Measurements from ENCODE around the gene TSPO. TPM values are rescaled to one million over a fixed set of nuclear protein-coding genes. Genes with fewer than 3 reads are reported as not detected.

The TSPO gene
- polyA plus RNA-seq, 4 donors: 6.6 to 375 (median 242) TPM

DNA sequence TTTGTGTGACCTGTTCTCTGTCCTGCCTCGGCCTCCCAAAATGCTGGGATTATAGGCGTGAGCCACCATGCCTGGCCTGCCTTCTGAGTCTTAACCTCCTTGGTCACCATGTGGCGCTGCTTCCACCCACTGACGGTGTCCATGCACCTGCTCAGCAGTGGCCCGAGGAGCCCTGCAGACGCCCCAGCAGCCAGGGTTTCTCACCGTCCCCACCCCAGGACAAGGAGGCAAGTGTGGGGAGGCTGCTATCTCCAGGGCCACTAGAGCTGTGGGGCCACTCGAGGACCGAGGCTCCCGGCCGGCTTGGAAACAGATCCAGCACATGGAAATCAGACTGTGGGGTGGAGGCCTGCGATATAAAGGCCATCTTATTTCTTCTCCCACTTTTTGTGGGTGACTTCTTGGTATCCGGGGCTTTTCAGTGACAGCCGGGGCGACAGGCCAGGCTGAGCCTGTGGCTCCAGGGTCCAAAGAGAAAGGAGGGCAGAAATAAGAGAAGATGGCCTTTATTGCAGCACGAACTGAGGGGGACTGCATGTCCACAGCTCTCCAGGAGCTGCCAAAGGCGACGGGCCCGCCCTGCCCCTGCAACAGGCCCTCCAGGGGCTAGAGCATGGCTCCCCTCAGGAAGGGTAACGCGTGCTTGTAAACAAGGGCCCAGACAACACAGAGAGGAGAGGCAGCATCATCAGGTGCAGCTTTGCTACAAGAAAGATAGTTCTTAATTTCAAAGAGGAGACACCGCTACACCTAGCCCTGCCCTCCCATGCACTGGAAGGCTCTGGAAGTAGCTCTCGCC lies 15.0 kb downstream of the TSPO start:
- Histone ChIP-seq H3K27ac (ENCODE audit: low read depth in 1 of 3, low read length in 2 of 3) (no peak overlapping the region), H3K36me3 (ENCODE audit: control insufficient read depth in 3 of 3, insufficient read depth in 2 of 3, low read depth in 1 of 3, low read length in 3 of 3) (peaks cover 0 to 51% (median 4%) of the 10 kb centered on the region in 3 donors), H3K27me3 (ENCODE audit: control insufficient read depth in 3 of 3, insufficient read depth in 3 of 3, low read length in 3 of 3) (peaks cover 0 to 9% (median 0%) of the 10 kb centered on the region in 3 donors), H3K9me3 (ENCODE audit: control insufficient read depth in 2 of 2, insufficient read depth in 1 of 2, low read depth in 1 of 2, low read length in 1 of 2) (no peaks in the 10 kb centered on the region), H3K4me1 (ENCODE audit: control insufficient read depth in 3 of 3, insufficient read depth in 2 of 3, low read depth in 1 of 3, low read length in 2 of 3) (no peaks in the 10 kb centered on the region), H3K4me3 (ENCODE audit: low read depth in 1 of 3, low read length in 3 of 3) (no peak overlapping the region)
- no peak for DNase-seq
- FAIRE-seq: no peak
- 87 to 95% (median 89%) methylated on average over 23 of the region's 23 CpGs for WGBS, 3 donors

DNA sequence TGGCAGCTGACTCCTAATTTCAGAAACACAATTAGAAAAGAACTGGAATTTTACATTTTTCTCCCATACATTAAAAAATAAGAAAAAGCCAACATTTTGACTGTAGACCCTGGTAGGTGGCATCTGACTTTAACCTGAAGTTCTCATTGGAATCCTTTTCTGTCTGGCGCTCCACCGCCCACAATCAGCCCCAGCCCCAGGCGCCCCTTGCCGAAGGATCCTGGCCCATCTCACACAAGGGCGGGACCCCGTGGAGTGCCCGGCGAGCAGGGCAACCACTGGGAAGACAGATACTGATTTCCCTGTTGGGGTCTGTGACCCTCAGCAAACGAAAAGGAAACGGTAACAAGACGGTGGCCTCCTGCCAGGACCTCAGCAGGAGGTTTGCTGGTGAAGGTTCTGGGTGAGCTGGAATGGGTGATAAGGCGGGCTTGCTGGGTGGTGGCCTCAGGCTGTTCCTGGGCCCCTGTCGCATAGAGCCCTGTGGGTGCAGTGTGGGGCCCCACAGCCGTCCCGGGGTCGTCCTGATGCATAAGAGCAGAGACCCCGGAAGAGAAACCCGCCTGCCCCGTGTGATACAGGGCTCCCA lies 15.7 kb downstream of the TSPO start:
- Histone ChIP-seq H3K9me3 (ENCODE audit: control insufficient read depth in 2 of 2, insufficient read depth in 1 of 2, low read depth in 1 of 2, low read length in 1 of 2) (no peaks in the 10 kb centered on the region), H3K27me3 (ENCODE audit: control insufficient read depth in 3 of 3, insufficient read depth in 3 of 3, low read length in 3 of 3) (peaks cover 0 to 9% (median 0%) of the 10 kb centered on the region in 3 donors), H3K36me3 (ENCODE audit: control insufficient read depth in 3 of 3, insufficient read depth in 2 of 3, low read depth in 1 of 3, low read length in 3 of 3) (peaks cover 0 to 59% (median 5%) of the 10 kb centered on the region in 3 donors), H3K4me3 (ENCODE audit: low read depth in 1 of 3, low read length in 3 of 3) (no peak overlapping the region), H3K4me1 (ENCODE audit: control insufficient read depth in 3 of 3, insufficient read depth in 2 of 3, low read depth in 1 of 3, low read length in 2 of 3) (no peaks in the 10 kb centered on the region), H3K27ac (ENCODE audit: low read depth in 1 of 3, low read length in 2 of 3) (no peak overlapping the region)
- 91 to 93% (median 93%) methylated on average over 17 to 19 of the region's 19 CpGs for WGBS, 3 donors
- DNase-seq (no peak), FAIRE-seq (no peak)

DNA sequence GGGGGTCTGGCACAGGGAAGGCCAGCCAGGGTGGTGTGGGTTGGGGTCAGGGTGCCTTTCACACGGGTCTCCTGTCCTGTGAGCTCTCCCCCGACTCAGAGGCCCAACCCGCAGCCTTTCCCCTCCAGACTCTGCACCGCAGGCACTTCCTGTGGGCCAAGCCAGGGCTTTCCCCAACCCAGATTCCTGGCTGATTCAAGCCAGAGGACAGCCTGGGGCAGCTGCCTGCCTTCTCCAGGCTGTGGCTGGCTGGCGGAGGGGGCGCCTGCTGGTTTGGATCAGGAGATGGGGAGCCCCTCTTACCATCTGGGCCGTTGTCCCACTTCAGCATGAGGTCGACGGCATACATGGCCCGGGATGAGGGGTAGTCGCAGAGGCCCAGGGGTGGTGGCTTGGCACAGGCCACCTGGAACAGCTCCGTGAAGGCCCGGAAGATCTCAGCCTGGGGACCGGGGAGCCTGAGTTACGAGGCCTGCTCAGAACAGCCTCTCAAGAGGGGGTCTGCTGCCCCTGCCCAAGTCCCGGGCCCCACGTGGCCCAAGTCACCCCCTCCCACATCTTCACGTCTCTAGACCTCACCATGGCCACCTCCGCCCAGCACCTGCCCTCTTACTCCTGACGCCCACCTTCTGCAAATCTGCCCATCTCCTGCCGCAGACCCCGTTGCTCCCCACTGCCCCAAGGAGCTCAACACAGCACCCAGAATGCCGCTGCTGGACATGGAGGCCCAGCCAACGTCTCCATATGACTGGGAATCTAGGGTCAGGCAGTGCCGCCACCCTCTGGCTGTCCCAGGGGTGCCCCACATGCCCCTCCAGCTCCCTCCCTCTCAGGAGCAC lies 17.3 kb downstream of the TSPO start:
- Histone ChIP-seq H3K36me3 (ENCODE audit: control insufficient read depth in 3 of 3, insufficient read depth in 2 of 3, low read depth in 1 of 3, low read length in 3 of 3) (peaks cover 0 to 73% (median 12%) of the 10 kb centered on the region in 3 donors), H3K4me3 (ENCODE audit: low read depth in 1 of 3, low read length in 3 of 3) (no peak overlapping the region), H3K27me3 (ENCODE audit: control insufficient read depth in 3 of 3, insufficient read depth in 3 of 3, low read length in 3 of 3) (peaks cover 0 to 2% (median 0%) of the 10 kb centered on the region in 3 donors), H3K27ac (ENCODE audit: low read depth in 1 of 3, low read length in 2 of 3) (no peak overlapping the region), H3K9me3 (ENCODE audit: control insufficient read depth in 2 of 2, insufficient read depth in 1 of 2, low read depth in 1 of 2, low read length in 1 of 2) (no peaks in the 10 kb centered on the region), H3K4me1 (ENCODE audit: control insufficient read depth in 3 of 3, insufficient read depth in 2 of 3, low read depth in 1 of 3, low read length in 2 of 3) (no peaks in the 10 kb centered on the region)
- no peak for FAIRE-seq
- 83 to 93% (median 87%) methylated on average over 23 to 25 of the region's 25 CpGs for WGBS, 3 donors
- DNase-seq: no peak

DNA sequence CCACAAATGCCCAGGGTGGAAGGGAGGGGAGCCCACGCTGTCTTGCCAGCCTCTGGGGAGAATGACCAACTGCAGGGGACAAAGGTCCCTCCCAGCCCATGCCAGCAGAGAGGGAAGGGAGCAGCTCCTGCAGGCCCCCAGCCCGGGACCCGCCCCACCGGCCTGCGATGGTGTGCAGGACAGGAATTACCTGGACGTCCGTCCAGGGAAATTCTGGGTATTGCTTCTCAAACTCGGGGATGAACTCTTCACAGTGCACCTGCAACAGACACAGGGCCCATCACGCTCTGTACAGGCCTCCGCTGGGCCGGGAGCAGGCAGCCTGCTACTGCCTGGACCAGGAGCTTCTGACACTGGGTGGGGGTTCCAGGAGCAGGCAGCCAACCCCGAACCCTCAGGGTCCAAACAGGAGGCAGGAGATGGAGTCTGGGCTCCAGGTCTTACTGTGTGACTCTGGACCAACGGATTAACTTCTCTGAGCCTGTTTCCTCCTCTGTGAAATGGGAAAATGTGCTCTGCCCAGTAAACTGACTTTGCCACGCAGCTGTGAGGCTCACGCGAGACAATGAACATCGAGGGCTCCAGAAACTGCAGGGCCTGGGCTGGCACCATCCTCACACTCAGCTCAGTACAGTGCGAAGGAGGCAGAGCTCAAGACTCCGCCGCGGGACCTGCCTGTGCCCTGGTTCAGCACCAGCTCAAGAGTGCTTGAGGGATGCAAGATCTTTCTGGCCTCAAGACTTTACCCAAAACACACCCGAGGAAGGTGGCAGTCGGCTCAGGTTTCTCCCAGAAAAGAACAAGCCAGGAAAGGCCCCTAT lies 18.2 kb downstream of the TSPO start:
- FAIRE-seq: no peak
- WGBS, 3 donors: 75 to 90% (median 84%) methylated on average over 23 of the region's 23 CpGs
- no peak for DNase-seq

DNA sequence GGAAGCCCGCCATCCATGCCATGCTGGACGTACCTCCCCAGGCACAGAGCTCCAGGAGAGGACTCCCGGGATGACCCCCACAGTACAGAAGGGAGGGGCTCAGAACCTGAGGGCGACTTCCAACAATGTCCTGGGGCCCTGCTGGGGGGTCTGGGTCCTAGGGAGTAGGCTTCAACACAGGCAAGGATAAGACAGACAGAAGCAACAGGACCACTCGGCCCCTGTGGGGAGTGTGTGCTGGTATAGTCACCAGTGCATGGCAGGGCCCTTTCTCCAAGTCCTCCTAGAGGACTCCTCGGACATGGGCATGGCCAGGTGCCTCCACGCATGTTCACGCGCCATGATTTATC lies 18.7 kb downstream of the TSPO start:
- Histone ChIP-seq H3K27ac (ENCODE audit: low read depth in 1 of 3, low read length in 2 of 3) (no peak overlapping the region), H3K27me3 (ENCODE audit: control insufficient read depth in 3 of 3, insufficient read depth in 3 of 3, low read length in 3 of 3) (no peaks in the 10 kb centered on the region), H3K4me1 (ENCODE audit: control insufficient read depth in 3 of 3, insufficient read depth in 2 of 3, low read depth in 1 of 3, low read length in 2 of 3) (no peaks in the 10 kb centered on the region), H3K9me3 (ENCODE audit: control insufficient read depth in 2 of 2, insufficient read depth in 1 of 2, low read depth in 1 of 2, low read length in 1 of 2) (no peaks in the 10 kb centered on the region), H3K36me3 (ENCODE audit: control insufficient read depth in 3 of 3, insufficient read depth in 2 of 3, low read depth in 1 of 3, low read length in 3 of 3) (peaks cover 5 to 87% (median 22%) of the 10 kb centered on the region in 3 donors), H3K4me3 (ENCODE audit: low read depth in 1 of 3, low read length in 3 of 3) (no peak overlapping the region)
- WGBS, 3 donors: 89 to 96% (median 93%) methylated on average over 9 of the region's 9 CpGs
- FAIRE-seq (no peak), DNase-seq (no peak)

More for the DNA sequence above, 18.2 kb downstream of the TSPO start:
- no peaks in the 10 kb centered on the region for H3K9me3 ChIP-seq (ENCODE audit: control insufficient read depth in 2 of 2, insufficient read depth in 1 of 2, low read depth in 1 of 2, low read length in 1 of 2)
- H3K4me1 ChIP-seq (ENCODE audit: control insufficient read depth in 3 of 3, insufficient read depth in 2 of 3, low read depth in 1 of 3, low read length in 2 of 3): no peaks in the 10 kb centered on the region
- no peak overlapping the region for H3K27ac ChIP-seq (ENCODE audit: low read depth in 1 of 3, low read length in 2 of 3)
- peaks cover 5 to 82% (median 19%) of the 10 kb centered on the region in 3 donors for H3K36me3 ChIP-seq (ENCODE audit: control insufficient read depth in 3 of 3, insufficient read depth in 2 of 3, low read depth in 1 of 3, low read length in 3 of 3)
- H3K27me3 ChIP-seq (ENCODE audit: control insufficient read depth in 3 of 3, insufficient read depth in 3 of 3, low read length in 3 of 3): no peaks in the 10 kb centered on the region
- H3K4me3 ChIP-seq (ENCODE audit: low read depth in 1 of 3, low read length in 3 of 3): no peak overlapping the region

DNA sequence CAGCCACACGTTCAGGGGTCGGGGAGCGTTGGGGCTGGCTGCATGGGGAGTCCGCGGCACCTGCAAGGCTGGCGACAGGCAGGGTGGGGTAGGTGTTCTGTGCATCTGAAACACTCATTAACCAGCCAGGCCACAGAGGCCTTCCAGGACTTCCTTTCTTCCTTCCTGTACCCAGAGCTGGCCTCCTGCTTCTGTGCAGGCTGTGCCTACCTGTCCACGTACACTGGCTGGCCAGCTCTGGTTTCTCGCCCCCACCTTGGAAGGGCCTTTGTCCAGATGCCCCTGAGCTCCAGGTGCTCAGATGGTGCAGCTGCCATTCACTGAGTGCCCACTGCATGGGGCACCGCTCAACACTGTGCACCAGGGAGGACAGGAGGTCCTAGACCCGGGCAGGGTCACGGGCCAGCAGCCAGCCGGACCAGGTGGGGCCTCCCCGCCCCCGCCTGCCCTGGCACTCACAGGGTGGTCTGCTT lies 19.7 kb downstream of the TSPO start:
- FAIRE-seq: no peak
- Histone ChIP-seq H3K4me1 (ENCODE audit: control insufficient read depth in 3 of 3, insufficient read depth in 2 of 3, low read depth in 1 of 3, low read length in 2 of 3) (no peaks in the 10 kb centered on the region), H3K4me3 (ENCODE audit: low read depth in 1 of 3, low read length in 3 of 3) (no peak overlapping the region), H3K27me3 (ENCODE audit: control insufficient read depth in 3 of 3, insufficient read depth in 3 of 3, low read length in 3 of 3) (no peaks in the 10 kb centered on the region), H3K9me3 (ENCODE audit: control insufficient read depth in 2 of 2, insufficient read depth in 1 of 2, low read depth in 1 of 2, low read length in 1 of 2) (no peaks in the 10 kb centered on the region), H3K27ac (ENCODE audit: low read depth in 1 of 3, low read length in 2 of 3) (peak overlapping the region in 2 of 3 donors; percentile 52 to 69), H3K36me3 (ENCODE audit: control insufficient read depth in 3 of 3, insufficient read depth in 2 of 3, low read depth in 1 of 3, low read length in 3 of 3) (peaks cover 5 to 97% (median 22%) of the 10 kb centered on the region in 3 donors)
- DNase-seq: no peak
- 78 to 84% (median 79%) methylated on average over 14 of the region's 14 CpGs for WGBS, 3 donors

DNA sequence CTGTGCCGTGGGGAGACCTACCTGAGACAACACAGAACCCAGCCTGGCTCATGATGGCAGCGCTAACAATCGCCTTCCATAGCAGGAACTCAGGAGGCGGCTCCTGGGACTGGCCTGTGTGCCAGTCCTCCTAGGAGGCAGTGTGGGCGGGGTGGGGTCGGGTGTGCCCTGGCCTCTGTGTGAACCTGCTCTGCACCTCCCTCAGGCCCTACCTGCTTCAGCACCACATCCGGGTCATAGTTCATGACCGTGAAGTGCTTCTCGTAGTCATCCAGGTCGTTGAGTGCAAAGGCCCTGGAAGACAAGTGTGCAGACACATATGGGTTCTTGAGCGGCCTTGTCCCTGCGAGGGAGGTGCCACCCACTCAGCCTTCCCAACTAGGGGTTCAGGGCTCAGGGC lies 20.2 kb downstream of the TSPO start:
- Histone ChIP-seq H3K36me3 (ENCODE audit: control insufficient read depth in 3 of 3, insufficient read depth in 2 of 3, low read depth in 1 of 3, low read length in 3 of 3) (peaks cover 5 to 98% (median 22%) of the 10 kb centered on the region in 3 donors), H3K4me1 (ENCODE audit: control insufficient read depth in 3 of 3, insufficient read depth in 2 of 3, low read depth in 1 of 3, low read length in 2 of 3) (no peaks in the 10 kb centered on the region), H3K27me3 (ENCODE audit: control insufficient read depth in 3 of 3, insufficient read depth in 3 of 3, low read length in 3 of 3) (no peaks in the 10 kb centered on the region), H3K27ac (ENCODE audit: low read depth in 1 of 3, low read length in 2 of 3) (peak overlapping the region in 2 of 3 donors; percentile 52 to 69), H3K9me3 (ENCODE audit: control insufficient read depth in 2 of 2, insufficient read depth in 1 of 2, low read depth in 1 of 2, low read length in 1 of 2) (no peaks in the 10 kb centered on the region), H3K4me3 (ENCODE audit: low read depth in 1 of 3, low read length in 3 of 3) (peak overlapping the region in 1 of 3 donors; percentile 12)
- FAIRE-seq: no peak
- peak in 1 of 2 donors; percentile 93 for DNase-seq
- 37 to 77% (median 61%) methylated on average over 11 to 12 of the region's 12 CpGs for WGBS, 3 donors

Measured in small intestine (tissue), 7 donors.